GM12892 (cell line): Measurements from ENCODE around the gene MTERF4.

Source experiments
- POLR2A ChIP-seq: IDR thresholded peaks from 2 replicates; pipeline ENCODE4 v1.6.1; 2011; ENCODE audit warnings: low read depth, low read length, control low read depth
- POLR2AphosphoS5 ChIP-seq: IDR thresholded peaks from 2 replicates; pipeline ENCODE4 v1.6.1; 2011; ENCODE audit warnings: low read depth, low read length, control low read depth

DNA sequence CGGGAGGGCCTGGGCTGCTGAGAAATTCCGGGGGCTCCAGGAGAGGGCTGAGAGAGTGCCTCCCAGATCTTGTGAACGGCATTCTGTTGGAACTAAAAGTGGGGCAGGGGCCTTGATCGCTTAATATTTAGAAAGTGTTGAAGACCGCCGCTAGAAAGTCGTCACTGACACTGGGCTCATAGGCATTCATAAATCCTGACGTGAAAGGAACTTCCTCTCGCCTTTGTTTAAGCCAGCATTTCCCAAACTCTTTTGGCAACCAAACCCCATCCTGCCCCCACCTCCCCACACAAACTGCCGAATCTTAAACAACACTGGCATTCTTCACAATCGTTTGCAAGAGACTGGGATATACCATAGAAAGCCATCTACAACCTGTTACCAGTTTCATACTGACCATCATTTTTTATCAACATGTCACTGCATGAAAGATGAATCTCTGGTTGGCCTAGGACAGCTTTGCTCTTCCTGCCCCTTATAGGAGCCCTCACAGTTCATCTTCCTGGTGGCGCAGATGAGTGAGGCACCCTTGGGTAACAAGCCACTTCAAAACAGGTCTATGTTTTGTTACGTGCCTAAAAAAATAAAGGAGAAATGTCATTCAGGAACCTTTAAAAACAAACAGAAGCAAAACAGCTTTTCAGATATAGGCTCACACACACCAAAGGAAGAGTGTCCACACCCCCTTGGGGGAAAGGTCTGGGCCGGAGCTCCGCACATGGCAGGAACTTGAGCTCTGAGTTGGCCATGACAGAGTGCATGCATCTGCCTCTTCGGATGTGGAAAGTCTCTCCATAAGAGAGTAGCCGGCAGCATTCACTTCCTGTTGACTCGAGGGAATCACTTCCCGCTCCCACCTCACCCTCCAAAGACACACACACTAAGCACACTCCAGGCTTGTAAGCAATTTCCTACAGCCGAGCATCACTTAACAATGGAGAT lies 13.0 kb downstream of the MTERF4 start:
- no peak; the same call in 1 of the 2 replicates for TF ChIP-seq POLR2A
- no peak for TF ChIP-seq POLR2AphosphoS5
